GM13977 (cell line): ENCODE data around the gene ATF6.

Experiments used
- DNase-seq: peaks from one replicate; pipeline ENCODE4 v3.0.0; 2012; ENCODE audit warnings: low spot score
- CTCF ChIP-seq: IDR thresholded peaks from 2 replicates; pipeline ENCODE4 v1.5.1; 2012; ENCODE audit warnings: mild to moderate bottlenecking, control low read depth; ENCODE audit not compliant: insufficient read depth; ENCODE audit errors: extremely low read depth, missing control alignments
- in situ Hi-C: fragments of 300-500 bp; cut with MboI; formaldehyde crosslinking; loops from one replicate; pipeline ENCODE4 v1.12.0; 2022; ENCODE audit warnings: low sequenced_read_pairs, low pct_unique_long_range_greater_than_20kb, mixed read lengths, inconsistent platforms; ENCODE audit not compliant: unreplicated experiment

ATF6 gene

GRCh38 chr1:161999301-162000052 lies 233.4 kb downstream of the ATF6 start:
- TF ChIP-seq CTCF: no peak
- in situ Hi-C loops: no loop called here
- DNase-seq: no peak

- in situ Hi-C loops: no loop called here
- no peak for TF ChIP-seq CTCF
- DNase-seq: no peak
Measured at GRCh38 chr1:162000053-162000420, 233.9 kb downstream of the ATF6 start.

GRCh38 chr1:162003061-162003829 lies 237.1 kb downstream of the ATF6 start:
- no peak for DNase-seq
- no peak for TF ChIP-seq CTCF
- in situ Hi-C loops: no loop called here

- no peak for DNase-seq
- TF ChIP-seq CTCF: no peak
- in situ Hi-C loops: no loop called here
Measured at GRCh38 chr1:162003830-162004215, 237.7 kb downstream of the ATF6 start.

GRCh38 chr1:162004441-162004950 lies 238.4 kb downstream of the ATF6 start:
- in situ Hi-C loops: no loop called here
- DNase-seq: no peak
- no peak for TF ChIP-seq CTCF

- in situ Hi-C loops: no loop called here
- no peak for DNase-seq
- no peak for TF ChIP-seq CTCF
Measured at GRCh38 chr1:162006081-162006480, 240.0 kb downstream of the ATF6 start.
